Measurements from ENCODE around the gene CA10. TPM values are rescaled to one million over a fixed set of nuclear protein-coding genes. Genes with fewer than 3 reads are reported as not detected.

Gene CA10
- total and polyA plus RNA-seq, 2 experiments from 2014 or later: not detected

DNA sequence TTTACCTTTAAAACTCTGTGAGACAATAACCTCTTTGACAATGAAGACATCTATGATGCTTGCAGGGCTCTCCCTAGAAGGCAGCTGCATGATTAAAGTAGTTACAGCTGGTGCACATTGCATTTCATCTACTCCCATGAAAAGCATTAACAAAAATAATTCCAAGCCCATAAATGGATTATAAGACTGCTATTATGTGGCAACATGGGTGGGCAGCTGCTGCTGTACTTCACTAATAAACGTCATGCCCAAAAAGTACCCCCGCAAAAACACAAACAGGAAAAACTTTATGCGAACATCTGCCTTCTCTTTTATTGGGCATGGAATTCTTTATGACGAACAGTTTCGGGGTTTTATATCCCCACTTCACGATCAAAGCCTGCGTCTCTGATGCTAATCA, 224.9 kb downstream of the CA10 start:
- H3K27me3 ChIP-seq (replicated peaks; ENCODE audit: insufficient read depth): no peaks in the 10 kb centered on the region
- H3K79me2 ChIP-seq (ENCODE audit: insufficient read depth): no peaks in the 10 kb centered on the region
- H3F3A ChIP-seq (ENCODE audit: insufficient read depth): no peaks in the 10 kb centered on the region
- in situ Hi-C loops (cut with MboI): no loop called here
- H2AFZ ChIP-seq: no peak overlapping the region
- H3K9me3 ChIP-seq (ENCODE audit: low read depth): no peaks in the 10 kb centered on the region
- H3K9me2 ChIP-seq (ENCODE audit: insufficient read depth): no peaks in the 10 kb centered on the region
- no peak for DNase-seq
- no peaks in the 10 kb centered on the region for H3K36me3 ChIP-seq (ENCODE audit: low read depth)
- TF ChIP-seq EZH2phosphoT487 (IDR thresholded peaks at IDR 0.05; ENCODE audit: insufficient read depth, low read depth) (no peak), EZH2 (IDR thresholded peaks at IDR 0.05; ENCODE audit: insufficient read depth, poor library complexity, severe bottlenecking) (no peak)
- no peak overlapping the region for H3K4me2 ChIP-seq (ENCODE audit: unreplicated experiment)
- no peaks in the 10 kb centered on the region for H4K20me1 ChIP-seq (ENCODE audit: insufficient read depth)
- no peak overlapping the region for H3K9ac ChIP-seq
- H3K27ac ChIP-seq: no peak overlapping the region
- no peak overlapping the region for H3K4me3 ChIP-seq
- no peaks in the 10 kb centered on the region for H3K4me1 ChIP-seq (ENCODE audit: insufficient read depth)
- 10 to 16% methylated on average over 7 of the region's 7 CpGs for WGBS, 2 experiments (ENCODE audit: low coverage in 1 of 2, low lambda C conversion rate in 2 of 2, missing lambda C conversion rate in 2 of 2)

DNA sequence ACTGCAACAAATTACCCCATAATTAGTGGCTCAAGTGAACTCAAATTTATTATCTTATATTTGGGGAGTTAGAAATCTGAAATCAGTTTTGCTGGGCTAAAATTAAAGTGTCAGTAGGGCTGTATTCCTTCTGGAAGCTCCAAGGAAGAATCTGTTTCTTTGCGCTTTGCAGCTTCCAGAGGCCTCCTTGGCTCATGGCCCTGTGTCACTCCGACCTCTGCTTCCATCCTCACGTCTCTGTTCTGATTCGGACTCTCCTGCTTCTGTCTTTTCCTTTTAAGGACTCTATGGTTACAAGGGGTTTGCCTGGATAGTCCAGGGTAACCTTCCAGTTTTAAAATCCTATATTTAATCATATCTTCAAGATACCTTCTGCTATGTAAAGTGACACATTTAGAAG, 232.1 kb downstream of the CA10 start:
- Histone ChIP-seq H3K4me3 (no peak overlapping the region), H3K79me2 (ENCODE audit: insufficient read depth) (no peaks in the 10 kb centered on the region), H3K9me2 (ENCODE audit: insufficient read depth) (no peaks in the 10 kb centered on the region; the same call in 1 of the 2 replicates), H3K27ac (no peak overlapping the region), H3K4me2 (ENCODE audit: unreplicated experiment) (no peak overlapping the region), H3K27me3 (replicated peaks; ENCODE audit: insufficient read depth) (no peaks in the 10 kb centered on the region), H2AFZ (no peak overlapping the region), H3K4me1 (ENCODE audit: insufficient read depth) (no peaks in the 10 kb centered on the region), H4K20me1 (ENCODE audit: insufficient read depth) (no peaks in the 10 kb centered on the region), H3K9me3 (ENCODE audit: low read depth) (no peaks in the 10 kb centered on the region), H3K36me3 (ENCODE audit: low read depth) (no peaks in the 10 kb centered on the region), H3K9ac (no peak overlapping the region), H3F3A (ENCODE audit: insufficient read depth) (no peaks in the 10 kb centered on the region)
- WGBS, 2 experiments (ENCODE audit: low coverage in 1 of 2, low lambda C conversion rate in 2 of 2, missing lambda C conversion rate in 2 of 2): 7 to 11% methylated on average over 4 of the region's 4 CpGs
- in situ Hi-C loops (cut with MboI): no loop called here
- TF ChIP-seq EZH2phosphoT487 (IDR thresholded peaks at IDR 0.05; ENCODE audit: insufficient read depth, low read depth) (no peak), EZH2 (IDR thresholded peaks at IDR 0.05; ENCODE audit: insufficient read depth, poor library complexity, severe bottlenecking) (no peak)
- no peak for DNase-seq

DNA sequence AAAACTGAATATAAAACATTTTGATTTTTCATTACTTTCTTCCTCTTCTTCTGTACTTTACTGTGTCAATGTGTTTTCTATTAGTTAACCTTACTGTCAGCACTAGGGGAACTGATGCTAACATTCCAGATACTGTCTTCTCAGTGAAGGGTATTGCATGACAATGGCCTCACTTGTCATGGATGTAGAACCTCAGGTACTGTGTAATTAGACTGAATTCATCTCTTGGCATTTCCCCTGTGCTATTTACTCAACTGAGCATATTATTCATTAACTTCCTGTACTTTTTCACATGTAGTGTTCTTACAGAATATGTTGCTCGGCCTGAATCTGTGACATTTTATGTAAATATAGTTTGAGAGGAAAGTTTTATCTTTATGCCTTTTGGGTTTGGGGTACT, 237.0 kb downstream of the CA10 start:
- Histone ChIP-seq H3K9ac (no peak overlapping the region), H3K79me2 (ENCODE audit: insufficient read depth) (no peaks in the 10 kb centered on the region), H3F3A (ENCODE audit: insufficient read depth) (no peaks in the 10 kb centered on the region), H3K4me3 (no peak overlapping the region), H3K27ac (no peak overlapping the region), H3K9me2 (ENCODE audit: insufficient read depth) (no peaks in the 10 kb centered on the region; the same call in 1 of the 2 replicates), H3K27me3 (replicated peaks; ENCODE audit: insufficient read depth) (no peaks in the 10 kb centered on the region), H3K36me3 (ENCODE audit: low read depth) (no peaks in the 10 kb centered on the region), H2AFZ (no peak overlapping the region), H4K20me1 (ENCODE audit: insufficient read depth) (no peaks in the 10 kb centered on the region), H3K4me2 (ENCODE audit: unreplicated experiment) (no peak overlapping the region), H3K9me3 (ENCODE audit: low read depth) (no peaks in the 10 kb centered on the region), H3K4me1 (ENCODE audit: insufficient read depth) (no peaks in the 10 kb centered on the region)
- WGBS, 2 experiments (ENCODE audit: low coverage in 1 of 2, low lambda C conversion rate in 2 of 2, missing lambda C conversion rate in 2 of 2): 0 to 8% methylated on average over 1 of the region's 1 CpG
- DNase-seq: no peak
- TF ChIP-seq EZH2phosphoT487 (IDR thresholded peaks at IDR 0.05; ENCODE audit: insufficient read depth, low read depth): no peak
- no peak for TF ChIP-seq EZH2 (IDR thresholded peaks at IDR 0.05; ENCODE audit: insufficient read depth, poor library complexity, severe bottlenecking)
- in situ Hi-C loops (cut with MboI): no loop called here

DNA sequence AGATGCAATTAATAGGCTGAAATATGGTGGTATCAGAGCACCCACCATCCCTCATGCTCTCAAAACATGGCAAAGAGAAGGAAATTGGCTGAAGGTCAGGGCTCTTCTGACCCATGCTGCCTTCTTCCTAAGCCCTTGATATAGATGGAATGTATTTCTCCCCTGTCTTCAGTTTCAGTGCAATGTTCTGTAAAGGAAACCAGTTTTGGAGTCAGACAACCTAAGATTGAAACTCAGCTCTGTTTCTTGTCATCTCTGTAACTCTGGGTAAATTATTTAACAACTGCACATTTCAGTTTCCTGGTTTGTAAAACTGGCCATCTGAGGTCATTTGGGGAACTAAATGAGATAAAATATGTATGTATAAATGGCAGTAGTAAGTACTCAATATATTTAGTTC, 243.9 kb downstream of the CA10 start:
- Histone ChIP-seq H3K4me3 (no peak overlapping the region), H3K27me3 (replicated peaks; ENCODE audit: insufficient read depth) (no peaks in the 10 kb centered on the region), H3F3A (ENCODE audit: insufficient read depth) (no peaks in the 10 kb centered on the region), H3K36me3 (ENCODE audit: low read depth) (no peaks in the 10 kb centered on the region), H4K20me1 (ENCODE audit: insufficient read depth) (no peaks in the 10 kb centered on the region), H3K9me3 (ENCODE audit: low read depth) (no peaks in the 10 kb centered on the region), H3K4me1 (ENCODE audit: insufficient read depth) (no peaks in the 10 kb centered on the region), H3K9me2 (ENCODE audit: insufficient read depth) (no peaks in the 10 kb centered on the region), H3K4me2 (ENCODE audit: unreplicated experiment) (no peak overlapping the region), H3K9ac (no peak overlapping the region), H3K27ac (no peak overlapping the region), H2AFZ (no peak overlapping the region), H3K79me2 (ENCODE audit: insufficient read depth) (no peaks in the 10 kb centered on the region)
- in situ Hi-C loops (cut with MboI): no loop called here
- DNase-seq: no peak
- no peak for TF ChIP-seq EZH2 (IDR thresholded peaks at IDR 0.05; ENCODE audit: insufficient read depth, poor library complexity, severe bottlenecking)
- no peak for TF ChIP-seq EZH2phosphoT487 (IDR thresholded peaks at IDR 0.05; ENCODE audit: insufficient read depth, low read depth)
